Activated CD4-positive, alpha-beta T cell treated with anti-CD3 and anti-CD28 coated beads, Interleukin-2, amount 50 U/mL, for 4 hours (primary cell): Measurements from ENCODE around the gene IQCM.
"Not testable (repeated sequence)": the region's sequence is repeated elsewhere in the genome, so short reads cannot be mapped to it uniquely, and the experiment has no call there.

Source experiments
- DNase-seq, 2 experiments: peaks; one replicate each; pipeline ENCODE4 v3.0.0-alpha.2; 2020

IQCM gene

DNA sequence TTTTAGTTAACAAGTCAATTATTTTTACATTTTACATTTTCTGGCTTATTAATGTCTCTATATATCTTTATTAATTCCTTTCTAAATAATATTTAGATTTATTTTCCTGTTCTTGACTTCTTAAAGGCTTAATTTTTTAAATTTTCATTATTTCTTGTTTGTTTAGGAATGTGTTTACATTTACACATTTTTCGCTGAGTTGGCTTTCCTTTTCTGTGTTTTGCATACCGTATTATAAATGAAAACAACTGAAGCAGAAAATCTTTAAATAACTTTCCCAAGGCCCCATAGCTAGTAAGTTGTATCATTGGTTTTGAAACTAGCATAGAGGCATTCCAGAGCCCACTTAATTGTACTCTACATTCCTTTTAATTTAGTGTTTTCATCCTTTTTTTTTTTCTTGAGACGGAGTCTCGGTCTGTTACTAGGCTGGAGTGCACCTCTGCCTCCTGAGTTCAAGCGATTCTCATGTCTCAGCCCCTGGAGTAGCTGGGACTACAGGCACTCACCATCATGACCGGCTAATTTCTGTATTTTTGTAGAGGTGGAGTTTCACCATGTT is 261.6 kb downstream of the IQCM start:
- DNase-seq, result no peak

DNA sequence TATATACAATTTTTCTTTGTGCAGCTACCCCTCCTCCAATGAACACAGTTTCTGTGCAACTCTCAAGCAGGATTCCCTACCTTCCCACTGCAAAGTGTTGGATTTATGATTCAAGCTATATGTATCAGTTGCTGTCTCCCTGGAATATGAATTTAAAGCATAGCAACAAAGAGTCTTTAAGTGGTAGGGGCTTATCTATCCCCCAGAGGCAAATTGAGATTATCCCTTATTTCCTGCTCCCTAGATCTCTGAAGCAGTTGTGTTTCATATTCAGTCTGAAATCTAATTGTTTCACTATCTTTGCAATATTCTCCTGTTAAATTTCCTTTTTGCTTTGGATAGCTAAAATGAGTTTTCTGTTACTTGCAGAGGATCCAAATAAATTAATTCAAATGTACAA is 263.0 kb downstream of the IQCM start:
- DNase-seq, result no peak

DNA sequence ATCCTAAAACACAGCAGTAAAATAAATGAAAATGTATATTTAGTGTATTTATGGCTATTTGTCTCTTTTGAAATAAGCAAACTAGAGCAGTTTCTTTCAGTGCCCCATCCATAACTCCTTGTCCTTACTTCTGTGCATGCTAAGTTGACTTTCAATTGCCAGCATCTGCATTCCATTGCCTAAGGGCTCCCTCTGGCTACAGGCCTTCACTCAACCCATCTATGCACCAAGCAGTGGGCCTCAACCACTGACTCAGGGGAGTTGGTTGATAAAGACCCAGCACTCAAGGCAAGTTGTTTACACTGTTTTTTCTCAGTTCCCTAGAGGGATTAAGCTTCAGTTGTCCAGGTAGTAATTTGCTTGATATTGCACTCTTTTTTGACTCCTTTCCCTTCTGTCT is 265.7 kb downstream of the IQCM start:
- DNase-seq, result no peak

DNA sequence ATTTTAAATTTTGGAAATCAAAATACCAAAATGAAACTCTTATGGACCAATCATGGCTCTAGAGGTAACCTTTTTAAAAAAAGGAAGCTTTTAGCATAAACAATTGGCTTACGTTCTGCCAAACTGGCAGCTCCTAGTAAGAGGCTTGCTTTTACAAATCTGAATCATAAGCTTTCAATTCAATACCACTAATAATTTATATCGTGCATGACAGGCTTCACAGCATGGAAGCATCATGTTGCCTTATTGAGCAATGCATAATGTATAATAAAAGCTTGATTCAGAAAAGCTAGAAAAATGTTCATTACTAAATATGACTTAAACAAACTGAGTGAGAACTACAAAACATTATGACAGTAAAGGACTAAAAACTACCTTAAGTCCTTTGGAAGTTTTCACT is 280.9 kb downstream of the IQCM start:
- no peak for DNase-seq

DNA sequence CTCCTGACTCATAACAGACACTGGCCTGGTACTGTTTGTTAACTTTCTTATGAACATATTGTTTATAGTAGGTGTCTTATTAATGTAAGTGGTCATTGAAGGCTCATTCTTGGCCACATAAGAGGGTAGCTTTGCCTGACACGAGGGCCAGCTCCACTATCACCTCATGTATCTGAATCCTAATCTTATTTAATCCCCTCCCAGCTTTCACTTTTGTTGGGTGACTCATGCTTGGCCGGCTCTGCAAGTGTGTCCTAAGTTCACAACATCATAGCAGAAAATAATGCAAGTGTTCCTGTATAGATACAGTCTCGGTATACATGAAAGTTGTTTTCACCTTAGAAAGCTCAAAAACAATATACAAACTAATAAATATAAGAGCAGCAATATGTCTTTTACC is 283.8 kb downstream of the IQCM start:
- no peak for DNase-seq

DNA sequence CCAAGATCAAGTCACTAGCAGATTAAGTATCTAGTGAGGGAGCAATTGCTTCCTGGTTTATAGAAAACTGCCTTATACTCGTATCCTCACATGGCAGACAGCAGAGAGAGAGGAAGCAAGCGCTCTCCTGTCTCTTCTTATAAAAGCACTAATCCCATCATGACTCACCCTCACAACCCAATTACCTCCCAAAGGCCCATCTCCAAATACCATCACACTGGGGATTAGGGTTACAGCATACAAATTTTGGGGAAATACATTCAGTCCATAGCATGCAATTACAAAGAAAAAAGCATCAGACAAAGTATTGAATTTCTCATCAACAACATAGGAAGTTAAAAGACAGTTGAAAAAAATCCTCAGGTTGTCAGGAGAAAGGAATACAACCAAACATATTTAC is 292.6 kb downstream of the IQCM start:
- no peak for DNase-seq

DNA sequence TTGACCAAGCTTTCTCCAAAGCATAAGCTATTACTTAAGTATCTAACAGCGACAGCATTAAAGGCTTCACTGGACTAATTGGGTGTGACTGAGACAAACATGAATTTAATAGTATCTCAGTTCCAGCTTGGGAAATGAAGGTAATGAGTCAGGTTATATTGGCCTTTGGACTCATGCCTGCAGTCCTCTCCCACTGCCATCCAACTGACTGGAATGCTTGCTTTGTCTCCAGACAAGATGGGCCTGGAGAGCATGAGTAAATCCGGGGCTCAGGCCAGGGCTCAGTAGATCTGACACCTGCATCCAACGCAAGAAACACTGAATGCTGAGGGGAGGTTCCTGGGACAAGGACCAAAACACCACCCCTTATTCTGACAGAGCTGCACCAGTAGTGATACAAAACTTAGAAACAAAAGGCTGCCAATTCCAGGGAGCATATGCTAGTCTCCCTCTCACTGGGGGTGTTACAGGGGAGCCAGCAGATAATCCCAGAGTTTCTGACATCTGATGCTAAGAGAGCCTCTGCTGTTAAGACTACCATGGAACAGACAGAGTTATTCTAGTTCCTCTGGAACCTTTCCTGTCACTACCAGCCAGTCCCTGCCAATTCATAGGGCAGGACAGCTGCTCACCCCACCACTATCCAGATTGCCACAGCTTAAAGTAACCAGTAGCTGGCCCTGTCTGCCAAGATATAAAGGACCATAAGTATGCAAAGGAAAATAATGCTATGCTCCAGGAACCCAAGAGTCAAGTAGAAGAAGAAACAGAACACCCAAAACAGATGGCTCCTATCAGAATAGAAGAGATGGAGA is 293.8 kb downstream of the IQCM start:
- DNase-seq, result no peak

DNA sequence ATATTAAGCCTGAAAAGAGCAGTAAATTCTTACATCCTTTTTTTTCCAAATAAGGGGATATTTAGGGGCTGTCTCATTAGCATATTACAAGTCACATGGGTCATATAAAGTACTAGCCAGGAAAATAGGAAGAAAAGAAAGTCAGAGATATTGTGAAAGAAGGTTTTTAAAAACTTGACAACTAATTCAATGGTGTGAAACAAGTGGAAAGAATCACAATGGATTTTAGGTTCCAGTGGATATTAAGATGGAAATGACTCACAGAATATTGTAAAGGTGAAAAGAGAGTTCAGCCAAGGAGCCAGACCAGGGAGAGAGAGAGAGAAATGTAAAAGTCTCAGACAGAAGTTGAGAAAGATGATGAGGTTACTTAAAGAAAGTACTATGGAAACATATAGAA is 297.2 kb downstream of the IQCM start:
- DNase-seq, result no peak

DNA sequence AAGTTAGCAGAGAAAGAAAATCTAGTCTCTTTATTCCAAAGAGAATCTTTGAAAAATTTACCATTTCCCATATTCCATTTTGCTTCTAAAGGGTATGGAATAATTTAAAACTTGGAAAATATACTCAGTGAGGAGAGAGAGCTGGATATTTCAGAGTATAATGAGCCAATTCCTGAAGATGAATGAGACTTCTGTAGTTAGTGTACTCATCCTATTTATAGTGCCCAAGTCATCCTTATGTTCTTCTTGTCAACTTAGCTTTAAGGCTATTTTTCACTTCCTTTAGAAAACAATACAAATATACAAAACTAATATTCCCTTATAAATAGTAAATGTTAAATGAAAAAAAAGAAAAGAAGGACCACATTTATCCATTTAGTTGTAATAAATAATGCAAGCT is 302.6 kb downstream of the IQCM start:
- DNase-seq, result no peak

DNA sequence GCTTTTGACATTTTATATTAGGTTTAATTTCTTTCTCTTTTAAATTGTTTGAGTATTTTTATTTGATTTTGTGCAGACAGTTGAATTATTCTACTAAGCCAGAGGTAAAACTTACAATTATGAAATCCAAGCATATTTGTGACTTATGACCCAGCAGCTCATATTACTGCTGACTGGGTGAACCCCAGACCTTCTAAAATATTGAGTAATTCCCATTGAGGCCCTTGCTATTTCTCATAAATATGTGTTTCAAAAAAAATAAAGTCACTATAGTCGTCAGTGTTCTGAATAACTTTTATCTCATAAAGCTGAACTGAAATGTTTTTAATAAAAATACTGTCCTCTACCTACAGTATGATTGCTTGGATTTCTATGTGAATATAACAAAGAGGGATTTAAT is 303.1 kb downstream of the IQCM start:
- DNase-seq, result no peak

DNA sequence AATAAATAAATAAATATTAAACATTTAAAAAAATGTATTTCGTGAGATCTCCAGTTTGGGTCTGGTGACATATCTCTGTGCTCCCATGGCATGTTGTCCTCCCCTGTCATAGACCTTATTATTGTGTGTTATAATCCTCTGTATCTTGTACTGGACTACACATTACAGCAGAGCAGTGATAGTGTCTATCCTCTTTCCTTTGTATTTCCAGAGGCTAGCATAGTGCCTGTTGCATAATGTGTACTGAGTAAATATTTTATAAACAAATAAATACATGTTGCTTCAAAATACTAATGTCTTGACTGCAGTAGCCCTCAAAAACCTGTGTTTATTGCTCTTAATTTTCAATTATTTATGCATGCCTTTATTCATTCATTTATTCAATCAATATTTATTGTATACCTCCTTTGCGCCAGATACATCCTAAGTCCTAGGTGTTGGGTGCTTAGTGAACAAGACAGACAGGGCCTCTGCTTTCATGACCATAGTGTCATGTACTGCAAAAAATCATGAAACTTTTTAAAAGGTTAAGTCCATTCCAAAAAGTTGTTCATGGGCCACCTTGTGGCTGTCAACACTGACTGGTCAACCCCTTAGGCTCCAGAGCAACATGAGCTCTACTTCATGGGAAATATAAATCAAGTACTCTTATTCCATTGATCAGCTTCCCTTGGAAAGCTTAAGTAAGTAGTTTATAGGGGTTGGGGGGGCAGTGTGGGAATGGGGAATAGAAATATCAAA is 303.9 kb downstream of the IQCM start:
- DNase-seq, result no peak

DNA sequence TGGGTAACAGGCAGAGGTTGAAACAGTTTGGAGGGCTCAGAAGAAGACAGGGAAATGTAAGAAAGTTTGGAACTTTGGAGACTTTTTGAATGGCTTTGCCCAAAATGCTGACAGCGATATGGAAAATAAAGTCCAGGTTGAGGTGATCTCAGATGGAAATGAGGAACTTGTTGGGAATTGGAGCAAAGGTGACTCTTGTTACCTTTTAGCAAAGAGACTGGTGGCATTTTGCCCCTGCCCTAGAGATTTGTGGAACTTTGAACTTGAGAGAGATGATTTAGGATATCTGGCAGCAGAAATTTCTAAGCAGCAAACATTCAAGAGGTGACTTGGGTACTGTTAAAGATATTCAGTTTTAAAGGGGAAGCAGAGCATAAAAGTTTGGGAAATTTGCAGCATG is 308.3 kb downstream of the IQCM start:
- not testable (repeated sequence) for DNase-seq

DNA sequence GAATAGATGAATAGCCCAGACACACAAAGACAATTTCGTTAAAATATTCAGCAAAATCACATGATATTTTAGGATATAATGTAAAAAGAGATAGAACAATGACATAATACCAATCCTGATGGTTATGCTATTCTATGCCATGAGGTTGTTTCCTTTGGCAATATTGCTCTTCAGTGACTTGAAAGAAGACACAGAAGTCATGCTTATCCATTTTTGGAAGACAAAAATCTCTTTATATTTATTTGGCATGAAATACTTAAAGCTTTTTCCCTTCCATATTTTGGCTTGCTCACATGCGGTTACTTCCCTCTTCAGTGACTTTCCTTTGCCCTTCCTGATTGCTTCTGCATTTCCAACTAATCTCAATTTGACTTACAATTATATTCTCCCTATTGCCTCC is 314.8 kb downstream of the IQCM start:
- DNase-seq, result no peak

DNA sequence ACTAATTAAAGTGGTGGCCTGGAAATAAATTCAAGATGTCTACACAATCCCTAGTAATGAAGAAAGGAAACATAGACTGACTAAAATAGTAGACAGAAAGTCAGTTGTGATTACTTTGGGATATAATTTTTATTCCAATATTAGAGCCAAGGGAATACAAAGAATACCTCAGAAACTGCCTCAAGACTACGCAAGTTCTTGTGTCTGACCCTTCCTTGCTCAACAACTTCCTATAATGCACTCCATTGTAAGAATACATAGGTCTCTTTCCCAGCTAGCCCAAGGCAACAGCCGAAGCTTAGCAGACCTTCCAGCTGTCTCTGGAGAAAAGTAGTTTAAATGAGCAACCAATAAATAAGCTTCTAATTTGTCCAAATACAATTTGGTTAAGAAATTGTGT is 315.9 kb downstream of the IQCM start:
- DNase-seq, result no peak

DNA sequence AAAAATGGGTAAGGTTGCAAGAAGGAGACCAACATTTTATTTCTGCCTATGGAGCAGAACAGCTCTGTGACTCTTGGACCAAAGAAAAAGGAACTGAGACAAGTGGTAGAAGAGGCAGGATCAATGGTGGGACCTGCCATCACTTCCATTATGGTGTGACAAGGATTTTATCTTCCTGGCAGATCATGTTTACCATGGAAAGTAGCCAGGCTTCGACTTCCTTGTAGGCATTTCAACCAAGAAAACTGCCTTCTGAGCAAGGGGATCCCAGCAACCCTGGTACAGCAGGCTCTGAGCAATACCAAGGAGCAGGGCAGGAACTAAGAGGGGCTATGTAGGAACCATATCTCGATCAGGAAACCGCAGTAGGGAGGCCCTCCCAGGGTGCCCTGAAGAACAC is 317.4 kb downstream of the IQCM start:
- no peak for DNase-seq

DNA sequence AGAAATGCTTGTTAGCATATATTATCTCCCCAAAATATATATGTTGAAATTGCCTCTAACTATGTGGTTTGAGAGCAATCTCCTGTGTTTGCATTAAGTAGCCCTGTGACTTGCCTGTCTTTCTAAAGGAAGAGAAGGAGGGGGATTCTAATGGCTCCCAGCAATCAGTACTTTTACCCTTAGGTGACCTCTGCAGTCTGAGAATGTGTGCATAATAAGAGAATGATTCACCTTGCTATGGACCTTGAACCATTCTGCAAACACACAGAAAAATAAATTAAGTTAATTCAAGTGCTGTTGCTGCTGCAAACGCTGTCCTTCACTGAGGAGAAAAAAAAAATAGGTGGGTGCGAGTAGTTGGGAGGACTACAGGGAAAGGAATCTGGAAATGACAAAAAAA is 322.2 kb downstream of the IQCM start:
- no peak for DNase-seq

DNA sequence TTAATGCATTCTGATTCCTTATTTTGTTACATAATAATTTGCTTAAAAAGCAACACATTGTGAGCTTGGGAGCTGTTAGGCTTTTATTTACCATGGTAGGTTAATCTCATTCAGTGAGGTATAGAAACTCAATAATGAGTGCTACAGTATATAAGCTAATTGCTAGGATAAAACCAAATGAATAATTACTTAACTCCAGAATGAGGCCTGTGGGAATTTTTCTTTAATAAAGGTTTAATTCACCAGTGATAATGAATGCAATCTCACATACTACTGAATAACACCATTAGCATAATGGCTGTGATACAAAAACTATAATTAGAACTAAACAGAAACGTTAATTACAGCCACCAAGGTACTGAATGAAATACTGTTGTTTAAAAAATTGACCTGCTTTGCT is 326.3 kb downstream of the IQCM start:
- DNase-seq, result no peak

DNA sequence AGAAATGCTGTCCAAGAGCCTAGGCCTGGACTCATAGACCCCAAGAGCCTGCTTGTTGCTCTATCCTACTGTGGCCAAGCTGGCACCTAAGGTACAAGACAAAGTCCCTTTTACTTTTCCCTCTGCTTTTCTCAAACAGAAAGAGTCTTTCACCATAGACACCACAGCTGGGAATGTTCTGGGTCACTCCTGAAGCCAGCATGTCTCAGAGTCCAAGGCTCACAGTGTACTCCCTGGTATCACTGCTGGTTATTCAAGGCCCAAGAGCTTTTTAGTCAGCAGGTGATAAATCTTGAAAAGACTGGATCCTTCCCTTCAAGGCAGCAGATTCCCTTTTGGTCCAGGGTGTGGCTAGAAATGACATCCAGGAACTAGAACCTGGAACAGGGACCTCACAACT is 328.8 kb downstream of the IQCM start:
- no peak for DNase-seq

DNA sequence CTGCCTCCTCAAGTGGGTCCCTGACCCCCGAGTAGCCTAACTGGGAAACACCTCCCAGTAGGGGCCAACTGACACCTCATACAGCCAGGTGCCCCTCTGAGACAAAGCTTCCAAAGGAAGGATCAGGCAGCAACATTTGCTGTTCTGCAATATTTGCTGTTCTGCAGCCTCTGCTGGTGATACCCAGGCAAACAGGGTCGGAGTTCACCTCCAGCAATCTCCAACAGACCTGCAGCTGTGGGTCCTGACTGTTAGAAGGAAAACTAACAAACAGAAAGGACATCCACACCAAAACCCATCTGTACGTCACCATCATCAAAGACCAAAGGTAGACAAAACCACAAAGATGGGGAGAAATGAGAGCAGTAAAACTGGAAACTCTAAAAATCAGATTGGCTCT is 347.0 kb downstream of the IQCM start:
- DNase-seq, result not testable (repeated sequence)

DNA sequence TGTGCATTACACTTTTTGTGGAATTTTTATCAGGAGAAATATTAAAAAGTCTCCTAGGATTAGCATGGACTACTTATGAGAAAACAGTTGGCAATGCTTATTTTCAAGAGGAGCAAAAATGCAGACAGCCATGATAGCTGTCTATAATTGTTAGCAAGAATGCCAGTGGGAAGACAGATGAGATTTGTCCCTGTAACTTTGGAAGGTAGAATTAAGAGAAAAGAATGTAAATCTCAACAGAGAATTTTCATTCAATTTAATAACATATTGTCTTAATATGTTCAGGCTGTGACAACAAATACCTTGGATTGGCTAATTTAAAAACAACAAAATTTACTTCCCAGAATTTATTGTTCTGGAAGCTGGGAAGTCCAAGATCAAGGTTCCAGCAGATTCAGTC is 349.2 kb downstream of the IQCM start:
- DNase-seq, result no peak

DNA sequence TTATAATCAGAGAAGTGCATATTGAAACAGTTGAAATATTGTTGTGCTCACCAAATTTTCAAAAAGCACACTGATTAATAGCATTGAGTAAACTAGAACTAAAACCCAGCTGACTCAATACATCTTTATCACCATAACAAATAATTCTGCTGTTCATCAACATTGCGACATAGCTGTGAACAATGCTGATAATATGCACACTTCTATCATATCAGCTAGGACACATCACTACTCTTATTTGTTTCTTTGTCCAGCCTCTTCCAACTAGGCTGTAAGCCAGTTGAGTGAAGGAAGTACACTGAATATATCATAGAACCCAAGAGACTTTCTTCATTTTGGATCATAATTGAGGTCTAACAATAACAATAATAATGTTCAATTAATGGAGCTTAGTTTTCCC is 349.7 kb downstream of the IQCM start:
- DNase-seq, result no peak

DNA sequence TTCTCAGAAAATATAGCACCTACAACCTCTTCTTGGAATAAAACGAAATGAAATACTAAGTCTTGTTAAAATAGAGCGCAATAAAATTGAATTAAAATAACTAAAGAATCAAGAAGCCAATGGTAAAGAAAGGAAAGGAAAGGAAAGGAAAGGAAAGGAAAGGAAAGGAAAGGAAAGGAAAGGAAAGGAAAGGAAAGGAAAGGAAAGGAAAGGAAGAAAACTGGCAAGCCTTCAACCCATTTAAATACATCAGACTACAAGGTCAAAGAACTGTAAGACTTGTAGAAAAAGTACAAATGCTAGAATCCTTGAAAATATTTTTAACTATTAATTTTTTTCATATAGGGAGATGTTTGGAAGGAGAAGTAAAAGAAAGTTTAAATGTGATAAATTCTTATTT is 372.1 kb downstream of the IQCM start:
- DNase-seq, result no peak

DNA sequence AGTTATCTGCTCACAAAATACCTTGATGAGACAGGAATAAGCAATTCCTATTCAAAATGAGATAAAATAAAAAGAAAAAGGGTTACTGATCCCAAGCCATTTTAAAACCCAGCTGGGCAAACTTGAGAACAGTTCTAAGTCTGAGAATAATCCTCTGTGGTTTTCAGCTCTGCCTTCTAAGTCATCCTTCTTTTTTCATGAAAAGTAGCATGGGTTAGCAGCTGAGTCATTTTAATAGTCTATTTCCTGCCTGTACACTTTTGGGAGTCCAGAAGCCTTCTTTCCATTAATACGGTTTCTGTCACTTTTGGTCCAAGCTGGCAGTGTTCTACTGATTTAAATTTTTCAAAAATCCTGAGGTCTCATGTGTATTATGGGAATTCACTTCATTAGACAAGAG is 374.3 kb downstream of the IQCM start:
- DNase-seq, result no peak

DNA sequence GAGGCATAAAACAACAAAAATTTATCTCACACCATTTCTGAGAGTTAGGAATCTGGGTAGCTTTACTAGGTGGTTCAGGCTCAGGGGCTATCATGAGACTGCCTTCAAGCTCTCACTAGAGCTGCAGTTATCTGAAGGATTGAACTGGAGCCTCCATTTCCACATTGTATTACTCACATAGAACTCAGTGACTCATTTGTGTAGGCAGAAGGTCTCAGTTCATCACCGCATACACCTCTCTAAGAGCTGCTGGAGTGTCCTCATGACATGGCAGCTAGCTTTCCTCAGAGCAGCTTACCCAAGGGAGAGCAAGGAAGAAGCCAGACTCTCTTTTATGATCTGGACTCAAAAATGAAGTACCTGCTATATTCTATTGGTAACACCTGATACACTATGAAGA is 389.2 kb downstream of the IQCM start:
- no peak for DNase-seq
